HG02840 (cell line): ENCODE measurements around the gene INPP4B.
"Not testable (repeated sequence)": the region's sequence is repeated elsewhere in the genome, so short reads cannot be mapped to it uniquely, and the experiment has no call there.

ENCODE experiments used
- ATAC-seq: cut with Tn5 transposase; IDR thresholded peaks from one replicate; pipeline ENCODE4 v1.9.1; 2021; ENCODE audit warnings: mild to moderate bottlenecking, moderate library complexity, moderate number of reproducible peaks; ENCODE audit not compliant: unreplicated experiment, low FRiP score

The INPP4B gene

GRCh38 chr4:142826503-142827241, 19.4 kb downstream of the INPP4B start:
- ATAC-seq: no peak

- ATAC-seq: no peak
Measured at GRCh38 chr4:142824368-142824767, 21.7 kb downstream of the INPP4B start.

DNA sequence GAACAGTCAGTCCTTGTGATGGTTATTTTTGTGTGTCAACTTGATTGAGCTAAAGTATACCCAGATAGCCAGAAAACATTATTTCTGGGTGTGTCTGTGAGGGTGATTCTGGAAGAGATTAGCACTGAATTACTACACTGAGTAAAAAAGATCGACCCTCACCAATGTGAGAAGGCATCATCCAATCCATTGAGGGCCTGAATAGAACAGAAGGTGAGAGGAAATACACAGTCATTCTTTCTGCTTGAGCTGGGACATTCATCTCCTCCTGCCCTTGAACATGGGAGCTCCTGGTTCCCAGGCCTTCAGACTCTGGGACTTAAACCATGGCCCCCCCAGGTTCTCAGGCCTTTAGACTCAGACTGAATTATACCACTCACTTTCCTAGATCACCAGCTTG, 22.3 kb downstream of the INPP4B start:
- no peak for ATAC-seq

GRCh38 chr4:142818476-142818875, 27.6 kb downstream of the INPP4B start:
- ATAC-seq: no peak

DNA sequence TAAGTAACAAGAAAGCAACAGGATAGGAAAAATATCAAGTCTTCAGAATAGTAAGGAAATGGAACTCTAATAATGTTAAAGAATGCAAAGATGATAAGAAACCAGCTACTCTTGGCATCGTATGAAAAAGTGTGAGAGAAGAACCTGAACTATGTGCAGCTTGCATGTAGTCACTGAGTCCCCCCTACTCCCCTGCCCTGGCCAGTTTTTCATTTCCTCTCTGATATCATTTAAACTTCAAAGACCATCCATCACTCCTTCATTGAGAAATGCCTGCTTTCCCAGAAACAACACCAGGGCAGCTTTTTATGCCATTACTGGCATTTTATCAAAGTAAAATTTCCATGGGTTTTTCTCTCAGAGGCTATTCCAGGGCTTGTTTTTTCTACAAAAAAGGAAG, 28.1 kb downstream of the INPP4B start:
- no peak for ATAC-seq

DNA sequence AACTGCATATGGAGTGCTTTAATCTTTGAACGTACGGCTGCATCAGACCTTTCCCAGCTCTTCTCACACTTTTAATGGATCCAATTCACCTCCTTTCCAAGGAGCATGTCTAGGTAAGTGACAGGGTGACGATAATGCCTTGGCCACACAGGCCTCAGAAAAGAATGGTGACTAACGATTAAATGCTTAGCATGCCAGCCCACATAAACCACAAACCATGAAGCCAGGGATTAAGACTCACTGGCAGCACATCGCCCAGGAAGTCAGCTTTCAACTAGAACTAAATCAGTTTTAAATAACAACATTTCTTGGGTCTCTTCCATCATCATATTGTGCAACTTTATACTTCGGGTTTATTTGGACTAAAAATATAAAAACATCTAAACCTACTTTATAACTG, 28.7 kb downstream of the INPP4B start:
- no peak for ATAC-seq

DNA sequence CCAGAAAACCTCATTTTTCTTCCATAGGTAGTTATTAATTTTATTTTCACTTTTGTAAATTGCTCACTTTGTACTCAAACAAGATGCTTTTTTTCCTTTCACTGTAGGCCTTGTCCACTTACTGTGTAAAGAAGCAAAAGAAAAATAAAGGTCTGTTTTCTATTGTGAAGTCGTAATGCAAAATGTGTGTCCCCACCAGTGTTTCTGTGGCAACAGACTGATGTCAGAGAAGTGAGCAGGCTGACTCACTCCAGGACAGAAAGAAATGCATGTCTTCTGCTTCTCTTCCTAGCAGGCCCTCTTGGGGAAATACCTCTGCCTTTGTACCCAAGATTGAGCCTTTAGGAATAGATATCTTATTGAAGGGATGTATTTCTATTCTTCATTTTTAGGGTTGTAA, 30.3 kb downstream of the INPP4B start:
- no peak for ATAC-seq

DNA sequence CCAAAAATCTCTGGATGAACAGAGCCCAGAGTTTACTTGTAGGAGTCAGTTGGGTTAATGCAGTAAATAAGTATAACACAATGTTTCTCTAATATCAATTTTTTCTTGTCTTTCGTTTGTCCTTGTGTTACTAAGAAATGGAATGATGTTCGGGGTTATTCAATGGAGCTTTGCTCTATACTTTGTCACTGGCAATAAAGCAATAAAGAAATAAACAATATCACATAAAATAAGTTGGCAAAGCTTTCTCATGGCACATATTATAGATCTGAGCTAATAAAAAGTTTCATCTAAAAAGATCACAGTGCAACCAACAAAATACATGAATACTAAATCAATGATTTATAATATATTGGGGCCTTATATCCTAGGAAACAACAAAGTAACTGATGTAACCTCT, 32.7 kb downstream of the INPP4B start:
- ATAC-seq: no peak

DNA sequence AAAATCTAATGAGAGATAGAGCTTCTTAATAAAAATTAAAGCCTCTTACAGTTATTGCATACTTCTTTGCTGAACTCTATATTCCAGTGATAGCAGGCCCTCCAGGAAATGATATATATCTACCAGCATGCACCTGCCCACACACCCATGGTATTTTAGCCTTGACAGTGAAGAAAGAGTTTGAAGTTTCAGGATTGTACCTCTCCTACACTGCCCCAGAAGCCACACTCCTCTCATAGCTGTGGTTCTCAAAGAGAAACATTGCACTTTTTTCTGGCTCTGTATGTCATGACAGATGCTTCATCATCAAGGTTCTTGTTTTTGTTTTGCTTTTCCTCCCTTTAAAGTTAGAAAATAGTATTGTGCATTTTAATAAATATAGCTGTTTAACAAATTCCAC, 34.0 kb downstream of the INPP4B start:
- ATAC-seq: no peak

DNA sequence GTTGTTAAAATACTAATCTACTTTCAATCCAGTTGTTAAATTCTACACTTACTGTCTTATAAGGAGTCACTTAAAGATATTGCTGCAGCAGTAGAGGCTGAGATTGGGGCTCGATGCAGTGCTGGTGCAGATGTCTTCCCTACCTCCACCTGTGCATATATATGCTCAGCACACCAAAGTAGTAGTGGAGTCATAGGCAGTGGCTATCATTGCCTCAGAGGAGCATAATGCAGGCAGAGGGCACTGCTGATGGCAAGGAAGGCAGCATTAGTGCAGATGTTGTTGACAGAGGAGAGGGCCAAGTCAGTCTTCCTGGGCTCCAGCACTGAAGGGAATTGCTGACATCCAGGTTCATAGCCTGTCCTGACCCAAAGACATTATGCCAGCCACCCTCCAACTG, 35.1 kb downstream of the INPP4B start:
- no peak for ATAC-seq

GRCh38 chr4:142809559-142809958, 36.5 kb downstream of the INPP4B start:
- ATAC-seq: no peak

DNA sequence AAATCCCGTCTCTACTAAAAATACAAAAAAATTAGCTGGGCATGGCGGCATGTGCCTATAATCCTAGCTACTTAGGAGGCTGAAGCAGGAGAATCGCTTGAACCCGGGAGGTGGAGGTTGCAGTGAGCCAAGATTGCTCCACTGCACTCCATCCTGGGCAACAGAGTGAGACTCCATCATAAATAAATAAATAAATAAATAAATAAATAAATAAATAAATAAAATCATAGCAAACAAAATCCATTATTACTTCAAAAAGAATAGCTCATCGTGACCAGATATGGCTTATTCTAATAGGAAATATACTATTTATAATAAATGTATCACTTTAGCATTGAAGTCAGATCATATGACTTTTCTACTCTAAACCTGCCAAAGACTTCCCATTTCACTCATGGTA, 42.2 kb downstream of the INPP4B start:
- not testable (repeated sequence) for ATAC-seq

DNA sequence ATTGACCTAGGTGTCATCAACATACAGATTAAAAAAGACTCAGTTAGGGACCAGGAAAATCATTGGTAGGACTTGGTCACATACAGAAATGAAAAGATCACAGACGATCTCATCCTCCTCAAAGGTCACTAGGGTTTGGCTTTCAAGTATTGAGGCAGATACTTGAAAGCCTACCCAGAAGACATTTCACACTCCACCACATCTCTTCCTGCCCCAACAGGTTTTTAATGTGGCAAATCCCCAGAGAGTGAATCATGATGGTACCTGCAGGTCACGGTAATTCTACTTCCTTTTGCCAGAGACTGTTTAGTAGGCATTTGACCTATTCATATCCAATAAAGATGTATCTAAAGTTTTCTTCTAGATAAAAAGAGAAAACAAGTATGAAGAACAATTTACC, 44.1 kb downstream of the INPP4B start:
- ATAC-seq: no peak

DNA sequence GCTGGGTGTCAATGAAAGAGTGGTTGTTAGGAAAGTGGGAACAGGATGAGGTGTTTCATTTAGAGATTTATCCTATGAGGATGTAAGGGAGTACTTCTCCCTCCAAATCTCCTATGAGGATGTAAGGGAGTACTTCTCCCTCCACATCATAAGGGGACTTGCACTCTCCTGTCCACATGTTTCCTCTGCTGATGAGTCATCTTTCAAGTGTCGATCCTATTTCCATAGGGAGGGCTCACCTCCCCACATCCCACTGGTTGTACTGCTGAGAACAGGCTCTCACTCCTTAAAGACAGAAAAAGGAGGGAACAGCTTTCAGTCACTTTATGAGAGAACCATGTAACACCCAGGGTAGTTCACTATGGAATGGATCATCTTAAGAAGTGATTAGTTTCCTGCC, 65.0 kb downstream of the INPP4B start:
- no peak for ATAC-seq

DNA sequence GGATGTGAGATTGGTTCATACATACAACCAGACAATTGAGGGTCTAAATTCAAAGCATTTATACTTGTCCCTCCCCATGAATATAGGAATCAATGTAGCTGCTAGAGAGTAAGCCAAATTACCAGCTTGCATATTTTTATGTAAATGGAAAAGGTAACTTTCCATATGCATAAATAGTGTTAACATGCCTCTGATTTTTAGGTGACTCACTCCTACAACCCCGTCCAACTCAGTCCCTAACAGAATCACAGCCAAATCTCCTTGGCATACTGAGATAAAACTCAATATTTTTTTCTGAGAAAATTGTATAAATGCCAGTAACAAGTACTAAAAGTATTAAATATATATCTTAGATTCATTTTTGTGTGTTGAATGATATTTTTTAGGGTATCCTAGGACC, 67.2 kb downstream of the INPP4B start:
- ATAC-seq: no peak

DNA sequence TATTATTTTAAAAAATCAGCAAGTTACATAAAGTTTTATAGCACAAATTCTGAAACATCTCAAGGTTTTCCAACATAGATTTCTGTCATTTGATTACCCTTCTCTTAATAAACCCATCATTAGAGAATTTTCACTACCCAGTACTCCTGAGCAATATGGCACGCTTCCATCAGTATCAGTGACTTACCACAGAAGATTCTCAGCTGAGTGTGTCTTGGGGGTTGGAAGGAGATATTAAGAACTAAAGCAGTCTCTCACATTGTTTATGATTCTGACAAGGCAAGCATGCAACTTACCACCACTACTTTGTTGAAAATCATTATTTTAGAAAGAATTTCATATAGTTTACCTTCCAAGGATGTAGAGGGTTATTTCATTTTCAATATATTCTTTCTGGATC, 67.7 kb downstream of the INPP4B start:
- ATAC-seq: no peak

GRCh38 chr4:142777045-142777743, 68.9 kb downstream of the INPP4B start:
- no peak for ATAC-seq

DNA sequence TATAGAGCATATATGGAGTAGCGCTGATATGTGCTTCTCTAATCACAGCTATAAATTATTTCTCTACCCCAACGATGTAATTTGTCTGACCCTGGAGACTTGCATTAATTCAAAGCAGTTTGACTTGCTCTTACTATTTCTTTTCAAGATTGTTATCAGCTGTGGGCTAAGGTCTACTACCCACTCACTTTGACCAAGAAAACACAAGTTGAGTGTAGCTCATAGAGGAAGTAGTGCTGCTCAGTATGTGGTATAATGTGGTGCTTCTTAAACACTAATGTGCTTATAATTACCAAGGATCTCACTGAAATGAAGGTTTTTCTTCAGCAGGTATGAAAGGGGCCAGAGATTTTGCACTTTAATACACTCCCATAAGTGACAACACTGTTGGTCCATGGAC, 70.1 kb downstream of the INPP4B start:
- no peak for ATAC-seq

GRCh38 chr4:142773505-142773904, 72.6 kb downstream of the INPP4B start:
- ATAC-seq: no peak

GRCh38 chr4:142762280-142762679, 83.8 kb downstream of the INPP4B start:
- no peak for ATAC-seq

- ATAC-seq: no peak
Measured at GRCh38 chr4:142752202-142752786, 93.8 kb downstream of the INPP4B start.
